ENCODE measurements around the gene NAT9.

The NAT9 gene

GRCh38 chr17:74778960-74779359 lies 2.8 kb upstream of the NAT9 start:
- DNase-seq, result no peak

- no peak for DNase-seq
Measured at GRCh38 chr17:74777901-74778515, 1.9 kb upstream of the NAT9 start.

GRCh38 chr17:74776990-74777389 lies 845 bp upstream of the NAT9 start:
- DNase-seq, result no peak

GRCh38 chr17:74775409-74776043 lies 619 bp downstream of the NAT9 start:
- DNase-seq, result no peak

- no peak for DNase-seq
Measured at GRCh38 chr17:74773871-74774286, 2.3 kb downstream of the NAT9 start.

- no peak for DNase-seq
Measured at GRCh38 chr17:74773414-74773813, 2.7 kb downstream of the NAT9 start.

- no peak for DNase-seq
Measured at GRCh38 chr17:74772053-74772452, 4.1 kb downstream of the NAT9 start.

GRCh38 chr17:74771319-74771914 lies 4.7 kb downstream of the NAT9 start:
- DNase-seq, result no peak

GRCh38 chr17:74770498-74771318 lies 5.4 kb downstream of the NAT9 start:
- DNase-seq, result no peak

- no peak for DNase-seq
Measured at GRCh38 chr17:74769856-74770497, 6.2 kb downstream of the NAT9 start.

- no peak for DNase-seq
Measured at GRCh38 chr17:74769266-74769855, 6.8 kb downstream of the NAT9 start.

GRCh38 chr17:74768763-74769114 lies 7.4 kb downstream of the NAT9 start:
- no peak for DNase-seq

GRCh38 chr17:74768069-74768762 lies 7.9 kb downstream of the NAT9 start:
- no peak for DNase-seq

GRCh38 chr17:74767111-74767516 lies 9.0 kb downstream of the NAT9 start:
- DNase-seq, result no peak

- DNase-seq, result no peak
Measured at GRCh38 chr17:74766413-74766812, 9.7 kb downstream of the NAT9 start.

- no peak for DNase-seq
Measured at GRCh38 chr17:74764751-74765286, 11.3 kb downstream of the NAT9 start.

- DNase-seq, result no peak
Measured at GRCh38 chr17:74763565-74764387, 12.4 kb downstream of the NAT9 start.

GRCh38 chr17:74761931-74762330 lies 14.2 kb downstream of the NAT9 start:
- DNase-seq, result no peak

- no peak for DNase-seq
Measured at GRCh38 chr17:74761419-74761818, 14.7 kb downstream of the NAT9 start.

GRCh38 chr17:74760404-74761105 lies 15.6 kb downstream of the NAT9 start:
- no peak for DNase-seq

Data from NCI-H2227 treated with DMSO at 0.1 percent for 48 hours (cell line).